Spleen (tissue), 11 donors: ENCODE measurements around the gene GDE1. TPM values are rescaled to one million over a fixed set of nuclear protein-coding genes. Genes with fewer than 3 reads are reported as not detected.
A peak's percentile ranks its signal among the peaks of the same experiment; 100 is the strongest.

ENCODE experiments used
- DNase-seq: peaks from one replicate; pipeline ENCODE4 v3.0.0-alpha.2; 2020
- H3K27ac ChIP-seq, 8 donors: fragments of 200-600 bp; sonication (generic) in 7 of 8; 1 replicate in 4 of 8; 2 replicates in 4 of 8; pipeline versions ENCODE4 v1.5.0 to v1.8.0; 2016 to 2021; ENCODE audit warnings: inconsistent platforms in 4 of 8, mild to moderate bottlenecking in 4 of 8, moderate library complexity in 1 of 8
- H3K27me3 ChIP-seq, 7 donors: fragments of 200-600 bp; sonication (generic) in 6 of 7; replicated peaks in 1 of 7; 1 replicate in 4 of 7; 2 replicates in 3 of 7; pipeline versions ENCODE4 v1.5.0 to v1.8.0; 2016 to 2021; ENCODE audit warnings: inconsistent platforms in 3 of 7, mild to moderate bottlenecking in 1 of 7
- H3K36me3 ChIP-seq, 6 donors: fragments of 200-600 bp; sonication (generic) in 5 of 6; 1 replicate in 4 of 6; 2 replicates in 2 of 6; pipeline versions ENCODE4 v1.5.0 to v1.8.0; 2016 to 2021; ENCODE audit warnings: inconsistent platforms in 2 of 6
- H3K4me1 ChIP-seq, 6 donors: fragments of 200-600 bp; sonication (generic) in 5 of 6; 1 replicate in 3 of 6; 2 replicates in 3 of 6; pipeline versions ENCODE4 v1.5.0 to v1.8.0; 2016 to 2021; ENCODE audit warnings: inconsistent platforms in 3 of 6
- H3K4me3 ChIP-seq, 8 donors: fragments of 200-600 bp; sonication (generic) in 7 of 8; 1 replicate in 4 of 8; 2 replicates in 4 of 8; pipeline versions ENCODE4 v1.5.0 to v1.8.0; 2016 to 2021; ENCODE audit warnings: inconsistent platforms in 4 of 8, mild to moderate bottlenecking in 4 of 8, moderate library complexity in 2 of 8
- H3K9me3 ChIP-seq, 8 donors: fragments of 200-600 bp; sonication (generic) in 7 of 8; 1 replicate in 4 of 8; 2 replicates in 4 of 8; pipeline versions ENCODE4 v1.5.0 to v1.8.0; 2016 to 2021; ENCODE audit warnings: inconsistent platforms in 4 of 8
- CTCF ChIP-seq, 11 experiments: fragments of 200-600 bp in 7 of 11; fragments of 450-650 bp in 4 of 11; sonication (generic) in 4 of 11; IDR thresholded peaks in 8 of 11; conservative IDR thresholded peaks in 3 of 11; 1 replicate in 7 of 11; 2 replicates in 4 of 11; pipeline versions ENCODE4 v1.4.0 to v1.8.0; 2016 to 2021; ENCODE audit warnings: antibody characterized with exemption in 11 of 11, inconsistent platforms in 4 of 11, mild to moderate bottlenecking in 1 of 11
- POLR2A ChIP-seq, 3 donors: fragments of 450-650 bp; IDR thresholded peaks; one replicate each; pipeline ENCODE4 v1.5.1; 2017; ENCODE audit warnings: antibody characterized with exemption in 3 of 3, mild to moderate bottlenecking in 1 of 3
- POLR2AphosphoS5 ChIP-seq, 3 donors: sonication (generic); formaldehyde crosslinking; IDR thresholded peaks; one replicate each; pipeline ENCODE4 v1.5.1; 2017; ENCODE audit warnings: antibody characterized with exemption in 3 of 3
- WGBS, 5 donors: extraction: QIAGEN DNeasy Blood & Tissue Kit in 3 of 5; methylation state at CpG; one replicate each; pipeline versions ENCODE4 v1.1.5 to v1.1.7; 2013 to 2018; 5-methylcytosine and 5-hydroxymethylcytosine counted together
- intact Hi-C: fragments of 100-400 bp; cut with DNase I; formaldehyde crosslinking; loops from one replicate; pipeline ENCODE4 v1.15.0; 2023; ENCODE audit warnings: low total_unique reads
- polyA plus RNA-seq, 3 donors: library from polyadenylated mRNA; stranded (reverse); fragments of 200-250 nt; gene quantifications; one replicate each; pipeline ENCODE4 v1.2.1, GENCODE V29; 2013
- total RNA-seq, 7 donors: library from RNA; depleted of rRNA in 3 of 7; stranded (reverse); fragments of >200 nt in 3 of 7; fragmentation: NEBNext Ultra II Directional in 4 of 7; extraction: Animal tissue kit (Norgen Biotek cat#: 25700) in 4 of 7; gene quantifications; one replicate each; pipeline versions ENCODE4 v1.1.0 to v1.2.1, GENCODE V29; 2016 to 2021
- donor health status: healthy with polysubstance abuse.
- donor health status: DM: no; HTN: no; CAD: no; lungs with moderate emphysema.
- donor health status: DM: no; HTN: no; CAD: no.
- donor health status: Bipolar disorder and iron deficiency.
- donor health status: healthy.
- donor health status: DM: no; HTN: no; CAD: no.
- donor health status: DM: yes; HTN: yes; CAD: no.

The GDE1 gene
- total and polyA plus RNA-seq, 10 donors: 13.5 to 40.5 (median 28.4) TPM

GRCh38 chr16:19524356-19524615, 2.4 kb upstream of the GDE1 start:
- 0 to 2% (median 0%) methylated on average over 7 to 11 of the region's 11 CpGs for WGBS, 5 donors
- TF ChIP-seq POLR2A (IDR thresholded peaks at IDR 0.05) (no peak), POLR2AphosphoS5 (IDR thresholded peaks at IDR 0.05) (no peak), CTCF (IDR thresholded peaks at IDR 0.05 in 8 of 11, conservative IDR thresholded peaks at IDR 0.05 in 3 of 11) (no peak)
- DNase-seq: no peak
- Histone ChIP-seq H3K36me3 (peaks cover 0 to 19% (median 11%) of the 10 kb centered on the region in 6 donors), H3K4me1 (peaks cover 7 to 69% (median 51%) of the 10 kb centered on the region in 6 donors), H3K27me3 (no peaks in the 10 kb centered on the region), H3K4me3 (peak overlapping the region; percentile 85 to 99 (median 97)), H3K27ac (peak overlapping the region in 7 of 8 donors; percentile 6 to 86 (median 76)), H3K9me3 (no peaks in the 10 kb centered on the region)
- intact Hi-C loops: no loop called here

- peak; percentile 86 to 94 (median 89) for TF ChIP-seq POLR2AphosphoS5 (IDR thresholded peaks at IDR 0.05)
- TF ChIP-seq POLR2A (IDR thresholded peaks at IDR 0.05): peak in 1 of 3 donors; percentile 58
- peak in 2 of 11 experiments; percentile 18 to 24 for TF ChIP-seq CTCF (IDR thresholded peaks at IDR 0.05 in 8 of 11, conservative IDR thresholded peaks at IDR 0.05 in 3 of 11)
- intact Hi-C loops: no loop called here
- 1 to 2% (median 1%) methylated on average over 34 to 51 of the region's 51 CpGs for WGBS, 5 donors
- no peaks in the 10 kb centered on the region for H3K27me3 ChIP-seq
- peak within 1 kb of the TSS; percentile 85 to 99 (median 97) for H3K4me3 ChIP-seq
- no peaks in the 10 kb centered on the region for H3K9me3 ChIP-seq
- H3K27ac ChIP-seq: peak within 1 kb of the TSS in 7 of 8 donors; percentile 6 to 96 (median 76)
- H3K36me3 ChIP-seq: peaks cover 0 to 13% (median 8%) of the 10 kb centered on the region in 6 donors
- DNase-seq: peak; percentile 100
- H3K4me1 ChIP-seq: peaks cover 7 to 74% (median 53%) of the 10 kb centered on the region in 6 donors
These were observed 1.9 kb upstream of the GDE1 start, which contains the start of gene CCP110 for GRCh38 chr16:19523559-19524355. CCP110 (plus strand) TSS chr16:19523942; CDS start chr16:19527882, 3,940 bp downstream.

GRCh38 chr16:19523184-19523558, 1.3 kb upstream of the GDE1 start:
- DNase-seq: peak; percentile 81
- Histone ChIP-seq H3K9me3 (no peaks in the 10 kb centered on the region), H3K4me1 (peaks cover 7 to 80% (median 53%) of the 10 kb centered on the region in 6 donors), H3K27ac (peak overlapping the region in 2 of 8 donors; percentile 85 to 86), H3K36me3 (peaks cover 0 to 7% (median 2%) of the 10 kb centered on the region in 6 donors), H3K4me3 (peak overlapping the region in 3 of 8 donors; percentile 97 to 99 (median 99)), H3K27me3 (no peaks in the 10 kb centered on the region)
- 72 to 82% (median 77%) methylated on average over 18 of the region's 18 CpGs for WGBS, 5 donors
- intact Hi-C loops: no loop called here
- TF ChIP-seq POLR2AphosphoS5 (IDR thresholded peaks at IDR 0.05) (no peak), CTCF (IDR thresholded peaks at IDR 0.05 in 8 of 11, conservative IDR thresholded peaks at IDR 0.05 in 3 of 11) (no peak), POLR2A (IDR thresholded peaks at IDR 0.05) (no peak)

GRCh38 chr16:19522760-19523159, 862 bp upstream of the GDE1 start:
- no peaks in the 10 kb centered on the region for H3K27me3 ChIP-seq
- TF ChIP-seq POLR2A (IDR thresholded peaks at IDR 0.05) (no peak), POLR2AphosphoS5 (IDR thresholded peaks at IDR 0.05) (no peak), CTCF (IDR thresholded peaks at IDR 0.05 in 8 of 11, conservative IDR thresholded peaks at IDR 0.05 in 3 of 11) (no peak)
- H3K9me3 ChIP-seq: no peaks in the 10 kb centered on the region
- intact Hi-C loops: no loop called here
- DNase-seq: no peak
- peaks cover 7 to 82% (median 53%) of the 10 kb centered on the region in 6 donors for H3K4me1 ChIP-seq
- 85 to 90% (median 86%) methylated on average over 2 of the region's 2 CpGs for WGBS, 5 donors
- peak overlapping the region in 3 of 8 donors; percentile 93 to 97 (median 96) for H3K27ac ChIP-seq
- peaks cover 0 to 3% (median under 1%) of the 10 kb centered on the region in 6 donors for H3K36me3 ChIP-seq
- no peak overlapping the region for H3K4me3 ChIP-seq
